ENCODE data around the gene PPP6R2.

Gene PPP6R2

DNA sequence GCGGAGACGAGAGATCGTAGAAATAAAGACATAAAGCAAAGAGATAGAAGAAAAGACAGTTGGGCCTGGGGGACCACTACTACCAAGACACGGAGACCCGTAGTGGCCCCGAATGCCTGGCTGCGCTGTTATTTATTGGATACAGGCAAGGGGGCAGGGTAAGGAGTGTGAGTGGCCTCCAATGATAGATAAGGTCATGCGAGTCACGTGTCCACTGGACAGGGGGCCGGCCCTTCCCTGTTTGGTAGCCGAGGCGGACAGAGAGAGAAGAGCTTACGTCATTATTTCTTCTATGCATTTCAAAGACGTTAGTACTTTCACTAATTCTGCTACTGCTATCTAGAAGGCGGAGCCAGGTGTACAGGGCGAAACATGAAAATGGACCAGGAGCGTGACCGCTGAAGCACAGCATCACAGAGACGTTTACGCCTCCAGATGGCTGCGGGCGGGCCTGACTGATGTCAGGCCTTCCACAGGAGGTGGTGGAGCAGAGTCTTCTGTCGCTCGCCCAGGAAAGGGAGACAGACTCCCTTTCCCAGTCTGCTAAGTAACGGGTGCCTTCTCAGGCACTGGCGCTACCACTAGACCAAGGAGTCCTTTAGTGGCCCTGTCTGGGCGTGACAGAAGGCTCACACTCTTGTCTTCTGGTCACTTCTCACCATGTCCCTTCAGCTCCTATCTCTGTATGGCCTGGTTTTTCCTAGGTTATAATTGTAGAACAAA lies 24.8 kb downstream of the PPP6R2 start:
- no peak overlapping the region for H3K27ac ChIP-seq (ENCODE audit: extremely low read depth, low read depth, low read length)
- peaks cover 23 to 42% of the 10 kb centered on the region in 2 experiments; a peak in 2 of 3 replicates for H3K36me3 ChIP-seq (ENCODE audit: control insufficient read depth in 2 of 2, insufficient read depth in 1 of 2, low read length in 2 of 2)
- CTCF ChIA-PET, result interaction anchor here (2.1 kb wide), 1 partner anchor 16 kb away, joined by 4 read pairs; no protein-coding TSS in a partner anchor
- no peak overlapping the region for H3K4me3 ChIP-seq (ENCODE audit: low read depth, low read length)
- POLR2A ChIA-PET, result no interaction called here
- no peaks in the 10 kb centered on the region for H3K4me1 ChIP-seq (ENCODE audit: control insufficient read depth, insufficient read depth, low read length)
- H3K9me3 ChIP-seq (ENCODE audit: control insufficient read depth, insufficient read depth, low read depth, low read length), result no peaks in the 10 kb centered on the region
- TF ChIP-seq, protein P1, sequence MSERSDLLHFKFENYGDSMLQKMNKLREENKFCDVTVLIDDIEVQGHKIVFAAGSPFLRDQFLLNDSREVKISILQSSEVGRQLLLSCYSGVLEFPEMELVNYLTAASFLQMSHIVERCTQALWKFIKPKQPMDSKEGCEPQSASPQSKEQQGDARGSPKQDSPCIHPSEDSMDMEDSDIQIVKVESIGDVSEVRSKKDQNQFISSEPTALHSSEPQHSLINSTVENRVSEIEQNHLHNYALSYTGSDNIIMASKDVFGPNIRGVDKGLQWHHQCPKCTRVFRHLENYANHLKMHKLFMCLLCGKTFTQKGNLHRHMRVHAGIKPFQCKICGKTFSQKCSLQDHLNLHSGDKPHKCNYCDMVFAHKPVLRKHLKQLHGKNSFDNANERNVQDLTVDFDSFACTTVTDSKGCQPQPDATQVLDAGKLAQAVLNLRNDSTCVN (tag by site-specific recombination; optimal IDR thresholded peaks at IDR 0.05), result no peak
- TF ChIP-seq, protein P2, sequence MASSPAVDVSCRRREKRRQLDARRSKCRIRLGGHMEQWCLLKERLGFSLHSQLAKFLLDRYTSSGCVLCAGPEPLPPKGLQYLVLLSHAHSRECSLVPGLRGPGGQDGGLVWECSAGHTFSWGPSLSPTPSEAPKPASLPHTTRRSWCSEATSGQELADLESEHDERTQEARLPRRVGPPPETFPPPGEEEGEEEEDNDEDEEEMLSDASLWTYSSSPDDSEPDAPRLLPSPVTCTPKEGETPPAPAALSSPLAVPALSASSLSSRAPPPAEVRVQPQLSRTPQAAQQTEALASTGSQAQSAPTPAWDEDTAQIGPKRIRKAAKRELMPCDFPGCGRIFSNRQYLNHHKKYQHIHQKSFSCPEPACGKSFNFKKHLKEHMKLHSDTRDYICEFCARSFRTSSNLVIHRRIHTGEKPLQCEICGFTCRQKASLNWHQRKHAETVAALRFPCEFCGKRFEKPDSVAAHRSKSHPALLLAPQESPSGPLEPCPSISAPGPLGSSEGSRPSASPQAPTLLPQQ (tag by site-specific recombination; IDR thresholded peaks at IDR 0.05), result no peak
- TF ChIP-seq, protein P3, sequence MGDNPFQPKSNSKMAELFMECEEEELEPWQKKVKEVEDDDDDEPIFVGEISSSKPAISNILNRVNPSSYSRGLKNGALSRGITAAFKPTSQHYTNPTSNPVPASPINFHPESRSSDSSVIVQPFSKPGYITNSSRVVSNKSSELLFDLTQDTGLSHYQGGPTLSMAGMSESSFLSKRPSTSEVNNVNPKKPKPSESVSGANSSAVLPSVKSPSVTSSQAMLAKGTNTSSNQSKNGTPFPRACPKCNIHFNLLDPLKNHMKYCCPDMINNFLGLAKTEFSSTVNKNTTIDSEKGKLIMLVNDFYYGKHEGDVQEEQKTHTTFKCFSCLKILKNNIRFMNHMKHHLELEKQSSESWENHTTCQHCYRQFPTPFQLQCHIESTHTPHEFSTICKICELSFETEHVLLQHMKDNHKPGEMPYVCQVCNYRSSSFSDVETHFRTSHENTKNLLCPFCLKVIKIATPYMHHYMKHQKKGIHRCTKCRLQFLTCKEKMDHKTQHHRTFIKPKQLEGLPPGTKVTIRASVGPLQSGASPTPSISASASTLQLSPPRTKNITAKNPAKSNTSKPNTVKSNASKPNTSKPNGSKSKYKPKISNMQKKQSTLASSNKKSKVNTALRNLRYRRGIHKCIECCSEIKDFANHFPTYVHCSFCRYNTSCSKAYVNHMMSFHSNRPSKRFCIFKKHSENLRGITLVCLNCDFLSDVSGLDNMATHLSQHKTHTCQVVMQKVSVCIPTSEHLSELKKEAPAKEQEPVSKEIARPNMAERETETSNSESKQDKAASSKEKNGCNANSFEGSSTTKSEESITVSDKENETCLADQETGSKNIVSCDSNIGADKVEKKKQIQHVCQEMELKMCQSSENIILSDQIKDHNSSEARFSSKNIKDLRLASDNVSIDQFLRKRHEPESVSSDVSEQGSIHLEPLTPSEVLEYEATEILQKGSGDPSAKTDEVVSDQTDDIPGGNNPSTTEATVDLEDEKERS (tag by site-specific recombination; IDR thresholded peaks at IDR 0.05), result no peak
- TF ChIP-seq, protein P4, sequence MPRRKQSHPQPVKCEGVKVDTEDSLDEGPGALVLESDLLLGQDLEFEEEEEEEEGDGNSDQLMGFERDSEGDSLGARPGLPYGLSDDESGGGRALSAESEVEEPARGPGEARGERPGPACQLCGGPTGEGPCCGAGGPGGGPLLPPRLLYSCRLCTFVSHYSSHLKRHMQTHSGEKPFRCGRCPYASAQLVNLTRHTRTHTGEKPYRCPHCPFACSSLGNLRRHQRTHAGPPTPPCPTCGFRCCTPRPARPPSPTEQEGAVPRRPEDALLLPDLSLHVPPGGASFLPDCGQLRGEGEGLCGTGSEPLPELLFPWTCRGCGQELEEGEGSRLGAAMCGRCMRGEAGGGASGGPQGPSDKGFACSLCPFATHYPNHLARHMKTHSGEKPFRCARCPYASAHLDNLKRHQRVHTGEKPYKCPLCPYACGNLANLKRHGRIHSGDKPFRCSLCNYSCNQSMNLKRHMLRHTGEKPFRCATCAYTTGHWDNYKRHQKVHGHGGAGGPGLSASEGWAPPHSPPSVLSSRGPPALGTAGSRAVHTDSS (tag by site-specific recombination; IDR thresholded peaks at IDR 0.05), result no peak
- TF ChIP-seq ZIC2 (tag by site-specific recombination; IDR thresholded peaks at IDR 0.05) (no peak), ZNF529 (tag by site-specific recombination; IDR thresholded peaks at IDR 0.05; ENCODE audit: insufficient replicate concordance) (no peak), ZNF114 (tag by site-specific recombination; IDR thresholded peaks at IDR 0.05) (no peak), YY2 (tag by site-specific recombination; IDR thresholded peaks at IDR 0.05) (no peak), MYNN (tag by site-specific recombination; IDR thresholded peaks at IDR 0.05; ENCODE audit: borderline replicate concordance) (no peak), ZNF157 (tag by site-specific recombination; IDR thresholded peaks at IDR 0.05) (no peak), ZNF169 (tag by site-specific recombination; IDR thresholded peaks at IDR 0.05) (no peak), ZNF174 (tag by site-specific recombination; IDR thresholded peaks at IDR 0.05) (no peak), ZNF202 (tag by site-specific recombination; IDR thresholded peaks at IDR 0.05; ENCODE audit: borderline replicate concordance) (no peak), ZXDB (tag by site-specific recombination; IDR thresholded peaks at IDR 0.05) (no peak), ZNF10 (tag by site-specific recombination; IDR thresholded peaks at IDR 0.05) (no peak), KLF9 (tag by site-specific recombination; IDR thresholded peaks at IDR 0.05; ENCODE audit: low read depth) (no peak), FEZF1 (tag by site-specific recombination; IDR thresholded peaks at IDR 0.05) (no peak)
- TF ChIP-seq, protein P5, sequence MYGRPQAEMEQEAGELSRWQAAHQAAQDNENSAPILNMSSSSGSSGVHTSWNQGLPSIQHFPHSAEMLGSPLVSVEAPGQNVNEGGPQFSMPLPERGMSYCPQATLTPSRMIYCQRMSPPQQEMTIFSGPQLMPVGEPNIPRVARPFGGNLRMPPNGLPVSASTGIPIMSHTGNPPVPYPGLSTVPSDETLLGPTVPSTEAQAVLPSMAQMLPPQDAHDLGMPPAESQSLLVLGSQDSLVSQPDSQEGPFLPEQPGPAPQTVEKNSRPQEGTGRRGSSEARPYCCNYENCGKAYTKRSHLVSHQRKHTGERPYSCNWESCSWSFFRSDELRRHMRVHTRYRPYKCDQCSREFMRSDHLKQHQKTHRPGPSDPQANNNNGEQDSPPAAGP (tag by site-specific recombination; IDR thresholded peaks at IDR 0.05), result no peak
- TF ChIP-seq, protein P6, sequence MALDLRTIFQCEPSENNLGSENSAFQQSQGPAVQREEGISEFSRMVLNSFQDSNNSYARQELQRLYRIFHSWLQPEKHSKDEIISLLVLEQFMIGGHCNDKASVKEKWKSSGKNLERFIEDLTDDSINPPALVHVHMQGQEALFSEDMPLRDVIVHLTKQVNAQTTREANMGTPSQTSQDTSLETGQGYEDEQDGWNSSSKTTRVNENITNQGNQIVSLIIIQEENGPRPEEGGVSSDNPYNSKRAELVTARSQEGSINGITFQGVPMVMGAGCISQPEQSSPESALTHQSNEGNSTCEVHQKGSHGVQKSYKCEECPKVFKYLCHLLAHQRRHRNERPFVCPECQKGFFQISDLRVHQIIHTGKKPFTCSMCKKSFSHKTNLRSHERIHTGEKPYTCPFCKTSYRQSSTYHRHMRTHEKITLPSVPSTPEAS (tag by site-specific recombination; IDR thresholded peaks at IDR 0.05), result no peak
